ENCODE measurements around the gene APOBEC3B. TPM values are rescaled to one million over a fixed set of nuclear protein-coding genes. Genes with fewer than 3 reads are reported as not detected.

APOBEC3B gene
- total and polyA plus RNA-seq, 9 of the 15 experiments (the other 6 are each of a cell fraction or from before 2014, with no cell fraction given), result 5.9 to 166 (median 43.2) TPM

- TF ChIP-seq ETV1 (tag; conservative IDR thresholded peaks at IDR 0.05; ENCODE audit: low read depth) (peak; percentile 16; the same call in 1 of the 2 replicates), ZNF507 (tag; conservative IDR thresholded peaks at IDR 0.05) (no peak), ZNF584 (CRISPR knock-in tag; IDR thresholded peaks at IDR 0.05; ENCODE audit: low read depth) (no peak), SIN3B (IDR thresholded peaks at IDR 0.05; ENCODE audit: low read depth) (no peak), SIRT6 (IDR thresholded peaks at IDR 0.05; ENCODE audit: low read depth, low read length) (no peak), CBX8 (IDR thresholded peaks at IDR 0.05; ENCODE audit: borderline replicate concordance, extremely low read depth, low read depth, low read length, poor library complexity, severe bottlenecking) (no peak), ATF7 (IDR thresholded peaks at IDR 0.05) (peak; percentile 53; the same call in 1 of the 2 replicates), CREB1 (IDR thresholded peaks at IDR 0.05) (no peak), CREB1 (CRISPR knock-in tag; IDR thresholded peaks at IDR 0.05) (no peak)
Observed at GRCh38 chr22:38981992-38982927, at the start of gene APOBEC3B (continued).

- Histone ChIP-seq H3K27me3 (ENCODE audit: control insufficient read depth in 2 of 2, insufficient read depth in 2 of 2, low read length in 2 of 2) (peaks cover 2 to 34% of the 10 kb centered on the region in 2 experiments; a peak in 4 of 5 replicates), H3K4me2 (ENCODE audit: insufficient read depth, low read length) (no peak overlapping the region), H4K20me1 (replicated peaks; ENCODE audit: control insufficient read depth, insufficient read depth, low read length) (no peaks in the 10 kb centered on the region), H2AFZ (ENCODE audit: low read depth, low read length) (no peak overlapping the region), H3K4me3 (no peak overlapping the region), H3K9me1 (ENCODE audit: control insufficient read depth, insufficient read depth, low read length) (no peaks in the 10 kb centered on the region), H3K9ac (ENCODE audit: insufficient read depth in 1 of 2, low read depth in 2 of 2, low read length in 2 of 2) (no peak overlapping the region), H3K79me2 (ENCODE audit: control insufficient read depth, insufficient read depth, low read length) (no peaks in the 10 kb centered on the region), H3K9me3 (replicated peaks; ENCODE audit: control insufficient read depth, insufficient read depth, low read depth, low read length) (no peaks in the 10 kb centered on the region), H3K4me1 (replicated peaks in 1 of 2; ENCODE audit: control insufficient read depth in 2 of 2, insufficient read depth in 2 of 2, low read length in 2 of 2) (peaks cover 0 to 3% of the 10 kb centered on the region in 2 experiments; a peak in 2 of 5 replicates), H3K36me3 (ENCODE audit: control insufficient read depth, insufficient read depth, low read length) (no peaks in the 10 kb centered on the region), H3K27ac (ENCODE audit: extremely low read depth, low read depth, low read length) (no peak overlapping the region)
- CTCF ChIA-PET (ENCODE audit: low intra/inter-chr PET ratio), result no interaction called here
- intact Hi-C loops (cut with micrococcal nuclease), result no loop called here
- POLR2A ChIA-PET, result no interaction called here
- TF ChIP-seq ZKSCAN8 (CRISPR knock-in tag; IDR thresholded peaks at IDR 0.05) (no peak), NFIC (IDR thresholded peaks at IDR 0.05) (0 out of 2 replicates have a peak, but pooled peaks have one; percentile 17)
- no TSS peak for BruUV-seq (replicated peaks)
- FAIRE-seq (no peak), ATAC-seq (no peak), DNase-seq (ENCODE audit: extremely low read depth in 1 of 4, low spot score in 3 of 4) (no peak)
- in situ Hi-C loops (cut with MboI), result no loop called here
- WGBS (ENCODE audit: insufficient coverage, low coverage, missing lambda C conversion rate), result 6% methylated on average over 8 of the region's 8 CpGs
Observed at GRCh38 chr22:38935023-38935422, 47.1 kb upstream of the APOBEC3B start.

Measured in K562 (cell line).